NCI-H510A treated with DMSO at 0.1 percent for 48 hours (cell line): ENCODE results near the gene ALOX15.
"Not testable (repeated sequence)": the region's sequence is repeated elsewhere in the genome, so short reads cannot be mapped to it uniquely, and the experiment has no call there.

ENCODE experiments used
- DNase-seq: peaks from one replicate; lab custom pipeline; 2025; lab: John Stamatoyannopoulos, UW

ALOX15 gene, protein sequence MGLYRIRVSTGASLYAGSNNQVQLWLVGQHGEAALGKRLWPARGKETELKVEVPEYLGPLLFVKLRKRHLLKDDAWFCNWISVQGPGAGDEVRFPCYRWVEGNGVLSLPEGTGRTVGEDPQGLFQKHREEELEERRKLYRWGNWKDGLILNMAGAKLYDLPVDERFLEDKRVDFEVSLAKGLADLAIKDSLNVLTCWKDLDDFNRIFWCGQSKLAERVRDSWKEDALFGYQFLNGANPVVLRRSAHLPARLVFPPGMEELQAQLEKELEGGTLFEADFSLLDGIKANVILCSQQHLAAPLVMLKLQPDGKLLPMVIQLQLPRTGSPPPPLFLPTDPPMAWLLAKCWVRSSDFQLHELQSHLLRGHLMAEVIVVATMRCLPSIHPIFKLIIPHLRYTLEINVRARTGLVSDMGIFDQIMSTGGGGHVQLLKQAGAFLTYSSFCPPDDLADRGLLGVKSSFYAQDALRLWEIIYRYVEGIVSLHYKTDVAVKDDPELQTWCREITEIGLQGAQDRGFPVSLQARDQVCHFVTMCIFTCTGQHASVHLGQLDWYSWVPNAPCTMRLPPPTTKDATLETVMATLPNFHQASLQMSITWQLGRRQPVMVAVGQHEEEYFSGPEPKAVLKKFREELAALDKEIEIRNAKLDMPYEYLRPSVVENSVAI

DNA sequence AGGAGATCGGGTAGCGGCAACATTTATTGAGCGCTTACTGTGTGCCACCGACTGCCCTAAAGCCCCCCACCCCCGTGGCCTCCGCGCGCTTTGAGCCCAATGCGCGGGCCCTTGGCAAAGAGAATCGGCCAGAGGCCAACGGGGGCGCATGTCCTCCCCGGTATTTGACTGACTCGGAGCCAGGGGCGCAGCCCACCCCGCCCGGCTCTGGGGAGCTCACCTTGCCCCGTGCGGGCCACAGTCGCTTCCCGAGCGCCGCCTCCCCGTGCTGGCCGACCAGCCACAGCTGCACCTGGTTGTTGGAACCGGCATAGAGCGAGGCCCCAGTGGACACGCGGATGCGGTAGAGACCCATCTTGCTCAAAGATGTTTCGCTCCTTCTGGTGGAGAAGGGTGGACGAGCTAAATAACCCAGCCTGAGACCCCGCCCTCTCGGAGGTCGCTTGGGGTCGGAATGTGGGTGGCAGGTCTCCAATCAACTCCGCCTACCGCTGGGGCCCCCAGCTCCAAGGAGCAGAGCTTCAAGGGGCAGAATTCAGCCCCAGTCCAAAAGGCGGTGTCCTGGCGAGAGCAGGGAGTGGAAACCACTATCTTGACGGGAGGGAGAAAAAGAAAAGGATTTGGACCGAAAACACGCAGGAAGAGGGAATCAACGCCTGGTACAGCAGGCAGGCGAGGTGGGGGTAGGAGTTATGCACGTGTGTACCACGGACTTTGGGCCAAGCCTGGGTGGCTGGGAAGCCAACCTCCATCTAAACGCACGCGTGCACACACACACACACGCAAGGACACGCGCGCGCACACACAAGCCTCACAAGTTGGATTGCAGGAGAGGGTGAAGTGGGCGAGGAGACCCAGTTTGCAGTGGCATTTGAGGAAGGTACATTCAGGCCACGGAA is at the start of gene ALOX15:
Gene ALOX15, minus strand, starts transcription at position 382 of the 899 bp plus-strand sequence. Its CDS starts 27 bp downstream, at position 355.
- no peak for DNase-seq

DNA sequence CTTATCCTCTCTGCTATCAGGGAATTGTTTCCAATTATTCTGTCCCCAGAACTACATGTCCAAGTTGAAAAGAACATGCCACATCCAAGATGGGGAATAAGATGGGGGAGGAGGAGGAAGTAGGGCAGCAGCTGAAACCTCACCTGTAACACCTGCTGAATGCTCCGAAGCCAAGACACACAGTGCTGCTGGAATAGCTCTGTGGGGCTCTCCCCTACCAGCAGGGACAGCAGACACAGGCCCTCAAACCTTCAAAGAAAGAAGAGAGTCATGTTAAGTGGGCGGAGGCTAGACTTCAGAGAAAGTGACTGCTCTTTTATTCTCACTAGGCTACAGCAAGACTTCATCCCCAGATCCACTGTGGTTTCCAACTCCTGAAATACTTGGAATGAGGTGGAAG is 49.3 kb upstream of the ALOX15 start:
- DNase-seq: no peak

DNA sequence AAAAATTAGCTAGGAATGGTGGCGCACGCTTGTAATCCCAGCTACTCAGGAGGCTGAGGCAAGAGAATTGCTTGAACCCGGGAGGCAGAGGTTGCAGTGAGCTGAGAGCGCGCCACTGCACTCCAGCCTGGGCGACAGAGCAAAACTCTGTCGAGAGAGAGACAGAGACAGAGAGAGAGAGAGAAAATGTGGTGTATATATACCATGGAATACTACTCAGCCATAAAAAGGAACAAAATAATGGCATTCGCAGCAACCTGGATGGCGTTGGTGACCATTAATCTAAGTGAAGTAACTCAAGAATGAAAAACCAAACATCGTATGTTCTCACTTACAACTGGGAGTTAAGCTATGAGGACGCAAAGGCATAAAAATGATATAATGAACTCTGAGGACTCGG is 48.4 kb upstream of the ALOX15 start:
- DNase-seq: not testable (repeated sequence)

- DNase-seq: not testable (repeated sequence)
These were observed 42.3 kb upstream of the ALOX15 start for GRCh38 chr17:4683739-4684138.

DNA sequence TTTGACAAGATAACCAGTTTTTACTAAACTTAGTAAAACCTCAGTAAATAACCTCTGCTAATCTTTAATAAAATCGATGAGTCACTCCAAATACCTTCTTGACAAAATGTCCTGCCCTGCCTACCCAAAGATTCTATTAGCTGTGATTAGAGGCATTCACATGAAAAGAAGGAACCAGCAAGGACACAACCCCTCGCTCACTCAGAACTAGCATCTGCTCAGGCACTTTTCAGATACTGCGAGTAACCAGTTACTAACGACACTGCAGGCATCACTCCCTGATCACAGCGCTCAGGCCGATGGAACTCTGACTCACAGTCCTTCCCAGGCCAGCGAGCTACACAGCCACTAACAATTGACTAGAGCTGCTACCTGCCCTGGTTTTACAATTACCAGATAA is 38.2 kb upstream of the ALOX15 start:
- no peak for DNase-seq

- no peak for DNase-seq
These were observed 37.1 kb upstream of the ALOX15 start for GRCh38 chr17:4678448-4679026.

DNA sequence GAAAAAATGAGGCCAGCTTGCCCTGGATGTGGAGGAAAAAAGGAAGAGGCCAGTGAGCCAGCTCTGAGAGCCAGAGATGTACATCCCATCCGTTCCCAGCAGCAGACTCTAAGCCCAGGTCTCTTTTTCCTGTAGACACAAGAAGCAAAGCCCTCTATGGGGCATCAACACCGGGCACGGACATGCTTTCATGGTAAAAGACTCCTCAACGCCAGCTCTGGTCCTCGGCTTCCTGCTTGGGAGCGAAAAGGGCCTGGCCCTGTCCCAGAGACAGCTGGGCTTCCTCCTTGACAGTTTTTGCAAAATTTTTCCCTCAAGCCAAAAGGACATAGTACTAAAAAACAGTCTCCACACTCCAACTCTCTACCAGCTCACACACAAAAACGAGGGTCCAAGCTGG is 35.3 kb upstream of the ALOX15 start:
- DNase-seq: no peak

DNA sequence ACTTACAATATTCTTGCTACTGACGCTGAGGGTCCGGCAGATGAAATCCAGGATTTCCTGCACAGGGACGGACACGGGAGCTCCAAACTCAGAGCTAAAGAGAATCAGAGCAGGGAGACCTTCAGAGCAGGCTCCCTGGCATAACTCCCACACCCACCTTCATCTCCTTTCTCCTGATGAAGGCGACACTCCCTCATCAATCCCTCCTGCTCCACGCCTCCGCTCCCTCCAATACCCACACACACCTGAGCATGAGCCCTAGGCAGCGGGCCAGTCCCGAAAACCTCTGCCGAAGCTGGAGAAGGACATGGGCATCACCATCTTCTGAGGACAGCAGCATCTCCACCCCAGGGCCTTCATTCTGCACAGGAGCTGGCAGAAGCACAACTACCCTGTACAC is 34.3 kb upstream of the ALOX15 start:
- DNase-seq: no peak

DNA sequence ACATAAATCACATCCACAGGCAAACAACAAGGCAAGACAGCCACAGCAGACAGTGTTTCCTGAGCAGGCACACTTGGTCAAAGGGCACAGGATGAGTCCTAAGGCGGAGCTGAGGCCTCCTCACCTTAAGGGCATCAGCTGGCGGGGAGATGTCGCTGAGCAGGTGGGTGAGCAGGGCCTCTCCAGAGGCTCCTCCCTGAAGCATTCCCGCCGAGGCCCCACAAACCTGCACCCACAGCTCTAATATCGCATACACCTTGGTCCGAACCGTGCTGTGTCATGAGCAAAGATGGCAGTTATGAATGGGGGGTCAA is 33.2 kb upstream of the ALOX15 start:
- DNase-seq: no peak

DNA sequence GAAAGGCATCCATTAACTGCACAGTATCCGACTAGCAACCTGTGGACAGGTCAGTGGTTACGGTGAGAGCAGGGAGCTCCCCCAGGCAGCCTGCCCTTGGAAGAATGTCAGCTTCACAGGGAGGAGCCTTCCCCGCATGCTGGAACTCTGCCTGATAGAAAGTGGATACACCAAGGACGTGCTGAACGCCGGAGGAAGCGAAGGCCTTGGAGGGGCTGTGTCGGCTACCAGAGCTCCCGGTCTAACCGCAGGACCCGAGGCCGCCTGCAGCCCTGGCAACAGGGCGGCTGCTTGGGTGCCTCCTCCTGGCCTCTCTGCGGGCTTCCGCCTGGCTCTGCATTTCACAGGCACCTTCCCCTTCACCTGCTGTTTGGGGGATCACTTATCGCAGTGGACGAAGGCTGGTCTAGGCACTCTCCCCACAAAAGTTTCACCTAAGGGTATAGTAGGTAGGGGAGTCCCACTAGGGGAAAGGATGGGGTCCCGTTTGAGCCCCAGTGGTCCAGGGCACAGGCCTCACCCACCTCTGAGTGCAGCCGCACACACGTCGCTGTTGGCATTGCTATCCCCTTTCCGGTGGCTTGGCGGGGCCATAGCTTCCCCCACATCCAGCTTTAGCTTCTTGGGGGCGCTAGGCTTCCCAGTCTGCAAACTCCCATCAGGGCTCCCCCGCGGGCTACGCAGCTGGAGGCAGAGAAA is 32.7 kb upstream of the ALOX15 start:
- DNase-seq: no peak

- no peak for DNase-seq
These were observed 31.7 kb upstream of the ALOX15 start for GRCh38 chr17:4673169-4673568.

DNA sequence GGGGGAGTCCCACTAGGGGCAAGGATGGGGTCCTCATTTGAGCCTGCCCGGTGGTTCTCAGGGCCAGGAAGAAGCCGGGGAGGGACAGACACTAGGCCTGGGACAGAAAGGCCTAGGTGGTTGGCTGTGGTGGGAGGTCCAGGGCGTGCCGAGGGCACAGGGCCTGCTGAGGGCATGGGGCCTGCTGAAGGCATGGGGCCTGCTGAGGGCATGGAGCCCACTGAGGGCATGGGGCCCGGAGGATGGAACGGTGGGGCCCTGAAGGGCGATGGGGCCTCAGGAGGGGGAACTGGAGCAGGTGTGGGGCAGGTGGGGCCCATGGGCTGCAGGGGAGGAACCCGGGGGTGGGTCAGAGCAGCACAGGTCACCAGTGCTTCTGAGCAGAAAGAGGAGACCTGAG is 31.3 kb upstream of the ALOX15 start:
- DNase-seq: no peak

GRCh38 chr17:4672055-4672630 is 30.7 kb upstream of the ALOX15 start:
- no peak for DNase-seq

DNA sequence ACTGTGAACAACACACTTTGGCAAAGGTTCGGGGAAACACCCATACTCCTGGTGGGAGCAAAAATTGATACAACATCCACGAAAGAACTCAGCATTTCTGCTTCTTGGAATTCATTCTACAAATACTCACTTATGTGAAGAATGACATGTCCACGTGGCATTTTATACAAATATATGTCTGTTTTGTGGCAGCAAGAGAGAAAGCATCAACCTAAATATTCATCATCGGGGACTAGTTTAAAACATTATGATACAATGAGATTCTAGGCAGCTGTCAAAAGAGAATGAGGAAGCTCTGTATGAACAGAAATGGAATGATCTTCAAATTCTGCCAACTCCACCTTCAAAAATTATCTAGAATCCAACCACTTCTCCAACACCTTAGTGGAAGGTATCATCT is 25.7 kb upstream of the ALOX15 start:
- no peak for DNase-seq

- no peak for DNase-seq
These were observed 24.8 kb upstream of the ALOX15 start for GRCh38 chr17:4666296-4666695.

GRCh38 chr17:4665027-4665426 is 23.5 kb upstream of the ALOX15 start:
- no peak for DNase-seq

GRCh38 chr17:4664230-4664629 is 22.8 kb upstream of the ALOX15 start:
- no peak for DNase-seq

- no peak for DNase-seq
These were observed 22.2 kb upstream of the ALOX15 start for GRCh38 chr17:4663711-4664110.

- no peak for DNase-seq
These were observed 17.2 kb upstream of the ALOX15 start for GRCh38 chr17:4658478-4659305.

DNA sequence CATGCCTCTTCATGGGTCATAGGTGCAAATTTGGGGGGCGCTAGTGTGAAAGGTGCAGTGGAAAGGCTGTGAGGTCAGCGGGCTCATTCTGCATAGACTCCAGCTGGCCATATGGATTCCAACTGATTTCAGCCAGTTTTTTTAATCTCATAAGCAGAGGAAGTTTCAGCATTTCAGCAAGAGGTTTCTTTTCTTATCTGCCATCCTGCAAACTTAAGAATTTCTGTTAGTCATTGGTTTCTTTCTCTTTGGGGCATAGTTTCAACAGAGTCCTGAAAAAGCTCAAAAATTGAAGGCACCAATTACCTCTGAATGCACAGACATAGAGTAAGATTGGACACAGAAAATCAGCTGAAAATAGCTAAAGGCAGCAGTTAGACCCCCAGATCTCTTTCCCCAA is 16.2 kb upstream of the ALOX15 start:
- no peak for DNase-seq
